Stimulated activated CD4-positive, alpha-beta T cell treated with anti-CD3 and anti-CD28 coated beads, Interleukin-4, amount 100 ng/mL, for 1 hour (primary cell): ENCODE results near the gene WLS.
"Not testable (repeated sequence)": the region's sequence is repeated elsewhere in the genome, so short reads cannot be mapped to it uniquely, and the experiment has no call there.

Experiments used
- DNase-seq: peaks from one replicate; pipeline ENCODE4 v3.0.0-alpha.2; 2020

WLS gene

DNA sequence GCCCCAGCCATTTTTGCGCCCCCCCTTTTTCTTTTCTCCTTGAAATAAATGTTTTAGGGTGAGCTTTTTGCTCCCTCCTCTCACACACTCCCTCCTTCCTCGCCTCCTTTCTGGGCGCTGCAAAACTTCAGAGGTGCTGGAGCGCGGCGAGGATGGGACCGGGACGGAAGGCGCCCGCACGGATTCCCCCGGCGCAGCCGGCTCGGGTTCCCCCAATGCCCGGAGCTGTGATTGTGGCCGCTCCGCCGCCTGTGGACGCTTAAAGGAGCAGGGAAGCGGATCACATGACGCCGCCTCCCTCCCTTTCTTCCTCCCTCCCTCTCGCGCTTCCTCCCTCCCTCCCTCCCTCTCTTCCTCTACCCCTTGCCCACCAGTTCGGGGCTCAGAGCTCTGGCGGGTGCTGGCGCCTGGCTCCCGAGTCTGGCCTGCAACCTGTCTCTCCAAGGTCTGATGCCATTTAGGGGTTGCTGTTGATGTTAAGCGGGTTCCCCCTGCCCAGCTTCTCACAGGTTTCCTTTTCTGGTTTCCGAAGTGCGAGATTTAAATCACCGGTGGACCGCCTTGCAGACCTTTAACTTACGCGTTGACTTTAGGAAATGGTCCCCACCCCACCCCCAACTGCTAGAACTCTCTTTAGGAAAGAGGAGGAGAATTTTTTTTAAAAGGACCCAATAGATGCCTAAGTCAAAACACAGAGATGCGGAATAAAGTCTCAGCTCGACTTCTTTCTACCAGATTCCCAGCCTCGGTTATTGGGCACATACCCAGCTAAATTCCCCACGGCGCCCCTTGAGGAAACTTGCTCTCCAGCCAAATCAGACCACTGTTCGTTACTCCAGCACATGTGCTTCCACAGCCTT, at the start of gene WLS:
Gene WLS, minus strand, starts transcription at position 235 of the 860 bp plus-strand sequence. Its CDS starts 224 bp downstream, at position 11.
- no peak for DNase-seq

GRCh38 chr1:68280286-68280685, 48.0 kb upstream of the WLS start:
- no peak for DNase-seq

DNA sequence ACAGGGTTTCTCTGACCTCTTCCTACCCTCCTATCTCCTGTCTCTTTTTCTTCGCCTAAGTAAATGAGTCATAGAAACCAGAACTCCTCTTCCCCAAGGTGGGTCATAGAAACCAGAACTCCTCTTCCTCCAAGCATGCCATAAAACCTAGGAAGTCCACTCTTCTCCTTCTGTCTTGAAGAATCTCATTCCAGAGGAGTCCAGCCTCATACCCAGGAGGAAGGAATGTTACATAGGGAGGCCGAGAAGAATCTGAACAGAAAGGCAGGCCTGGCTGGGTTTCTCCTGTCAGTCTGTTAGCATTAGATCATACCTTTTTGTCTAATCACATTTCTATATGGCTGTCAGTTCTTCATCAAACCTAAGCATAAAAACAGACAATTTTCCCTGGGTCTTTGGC, 47.5 kb upstream of the WLS start:
- no peak for DNase-seq

- DNase-seq: no peak
These were observed 45.9 kb upstream of the WLS start for GRCh38 chr1:68278221-68278620.

- DNase-seq: no peak
These were observed 44.1 kb upstream of the WLS start for GRCh38 chr1:68276448-68276847.

DNA sequence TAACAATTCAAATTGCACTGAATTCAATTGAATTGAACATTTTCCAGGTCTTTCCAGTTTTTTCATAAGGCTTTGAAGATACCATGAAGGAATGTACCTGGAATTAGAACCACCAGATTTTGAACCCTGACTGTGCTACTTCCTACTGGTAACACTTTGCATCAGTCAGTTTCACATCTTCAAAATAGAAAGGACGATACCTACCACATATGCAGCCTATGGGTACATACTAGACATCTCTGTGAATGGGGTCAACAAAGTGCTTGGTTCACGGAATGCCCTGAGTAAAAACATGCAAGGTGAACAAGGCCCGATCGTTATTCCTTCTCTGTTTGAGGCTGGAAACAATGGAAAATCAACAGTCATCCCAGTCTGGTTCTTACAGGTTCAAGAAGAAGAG, 41.2 kb upstream of the WLS start:
- DNase-seq: no peak

- no peak for DNase-seq
These were observed 39.3 kb upstream of the WLS start for GRCh38 chr1:68271596-68271995.

DNA sequence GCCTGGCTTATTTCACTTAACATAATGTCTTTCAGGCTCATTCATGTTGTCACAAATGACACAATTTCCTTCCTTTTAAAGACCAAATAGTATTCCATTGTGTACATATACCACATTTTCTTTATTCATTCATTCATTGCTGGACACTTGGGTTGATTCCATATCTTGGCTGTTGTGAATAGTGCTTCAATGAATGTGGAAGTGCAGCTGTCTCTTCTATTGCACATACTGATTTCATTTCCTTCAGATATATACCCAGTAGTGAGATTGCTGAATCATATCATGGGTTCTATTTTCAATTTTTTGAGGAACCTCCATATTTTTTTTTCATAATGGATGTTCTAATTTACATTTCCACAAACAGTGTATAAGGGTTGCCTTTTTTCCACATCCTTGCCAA, 38.6 kb upstream of the WLS start:
- DNase-seq: no peak

GRCh38 chr1:68269637-68270430, 37.5 kb upstream of the WLS start:
- DNase-seq: no peak

GRCh38 chr1:68268896-68269483, 36.7 kb upstream of the WLS start:
- no peak for DNase-seq

DNA sequence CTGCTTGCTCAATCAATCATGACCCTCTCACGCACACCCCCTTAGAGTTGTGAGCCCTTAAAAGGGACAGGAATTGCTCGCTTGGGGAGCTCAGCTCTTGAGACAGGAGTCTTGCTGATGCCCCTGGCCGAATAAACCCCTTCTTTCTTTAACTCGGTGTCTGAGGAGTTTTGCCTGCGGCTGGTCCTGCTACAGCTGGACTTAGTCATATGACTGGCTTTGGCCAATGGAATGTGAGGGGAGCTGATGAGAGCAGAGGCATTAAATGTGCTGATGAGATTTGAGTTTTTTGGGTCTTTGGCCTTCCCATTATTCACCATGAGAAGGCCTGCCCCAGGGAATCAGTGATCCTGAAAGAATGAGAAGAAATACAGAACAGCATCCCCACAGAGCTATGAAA, 24.5 kb upstream of the WLS start:
- DNase-seq: not testable (repeated sequence)

DNA sequence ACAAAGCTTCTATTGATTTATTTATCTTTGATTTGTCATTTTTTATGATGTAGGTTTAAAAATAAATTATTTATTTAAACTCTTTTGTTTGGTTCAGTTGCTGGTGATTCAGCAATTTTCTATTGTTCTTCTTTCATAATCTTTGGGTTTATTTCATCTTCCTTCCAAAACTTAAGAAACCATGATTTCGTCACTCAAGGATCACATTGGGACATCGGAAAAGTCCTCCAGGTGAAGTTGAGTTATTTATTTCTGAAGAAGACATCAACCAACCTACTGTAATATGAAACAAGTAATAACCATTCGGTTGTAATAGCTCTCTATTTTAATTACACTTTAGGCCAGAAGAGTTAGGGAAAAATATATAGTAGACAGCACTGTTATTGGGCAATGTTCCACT, 23.0 kb upstream of the WLS start:
- no peak for DNase-seq

DNA sequence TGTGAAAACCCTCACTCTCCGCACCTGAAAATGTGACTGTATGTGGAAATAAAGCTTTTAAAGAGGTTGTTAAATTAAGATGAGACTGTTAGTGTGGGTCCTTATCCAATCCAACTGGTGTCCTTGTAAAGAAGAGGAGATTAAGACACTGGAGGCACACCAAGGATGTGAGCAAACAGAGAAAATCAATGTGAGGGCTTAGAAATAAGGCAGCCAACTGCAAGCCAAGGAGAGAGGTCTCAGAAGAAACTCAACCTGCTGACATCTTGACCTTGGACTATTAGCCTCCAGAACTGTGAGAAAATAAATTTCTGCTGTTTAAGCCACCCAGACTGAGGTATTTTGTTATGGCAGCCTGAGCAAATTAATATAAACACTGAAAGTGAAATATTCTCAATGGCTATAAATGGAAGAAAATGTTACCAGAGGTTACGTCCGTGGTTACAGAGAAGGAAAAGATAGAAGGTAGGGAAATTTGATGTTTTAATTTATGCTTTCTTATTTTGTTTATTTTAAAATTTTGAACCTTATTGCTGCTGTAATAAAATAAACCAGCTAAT, 22.4 kb upstream of the WLS start:
- DNase-seq: no peak

- no peak for DNase-seq
These were observed 4.7 kb upstream of the WLS start for GRCh38 chr1:68237040-68237439.

DNA sequence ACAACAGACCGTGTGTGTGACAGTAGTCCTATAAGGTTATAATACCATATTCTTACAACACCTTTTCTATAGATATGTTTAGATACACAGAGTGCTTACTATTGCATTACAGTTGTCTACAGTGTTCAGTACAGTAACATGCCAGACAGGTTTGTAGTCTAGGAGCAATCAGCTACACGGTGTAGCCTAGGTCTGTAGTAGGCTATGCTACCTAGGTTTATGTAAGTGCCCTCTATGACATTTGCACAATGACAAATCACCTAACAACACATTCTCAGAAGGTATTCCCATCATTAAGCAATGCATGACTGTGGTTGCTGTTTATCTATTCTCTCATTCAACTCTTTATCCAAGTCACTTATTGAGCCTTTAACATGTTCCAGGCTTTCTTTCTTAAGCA, 1.8 kb upstream of the WLS start:
- DNase-seq: no peak

DNA sequence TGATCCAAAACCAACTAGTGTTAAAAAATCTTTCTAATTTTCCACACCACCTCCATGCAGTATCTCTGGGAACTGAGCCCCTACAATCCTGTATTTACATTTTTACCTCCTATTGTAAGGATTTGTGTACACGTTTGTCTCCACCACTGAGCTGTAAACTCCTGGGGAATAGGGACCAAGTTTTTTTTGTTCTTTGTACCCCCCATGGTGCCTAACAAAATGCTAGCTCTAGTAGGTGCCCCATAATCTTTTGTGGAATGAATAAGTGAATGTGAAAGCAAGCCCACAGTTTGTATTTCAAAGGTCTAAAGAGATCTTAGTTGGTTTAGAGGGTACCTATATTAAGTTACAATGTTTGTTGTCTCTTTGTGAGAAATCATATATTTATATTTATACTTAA, 879 bp upstream of the WLS start:
- no peak for DNase-seq

GRCh38 chr1:68231627-68232288, 565 bp downstream of the WLS start:
- no peak for DNase-seq

- no peak for DNase-seq
These were observed 1.3 kb downstream of the WLS start for GRCh38 chr1:68230901-68231626.

GRCh38 chr1:68230484-68230802, 1.9 kb downstream of the WLS start:
- no peak for DNase-seq

GRCh38 chr1:68229650-68230483, 2.5 kb downstream of the WLS start:
- DNase-seq: no peak

DNA sequence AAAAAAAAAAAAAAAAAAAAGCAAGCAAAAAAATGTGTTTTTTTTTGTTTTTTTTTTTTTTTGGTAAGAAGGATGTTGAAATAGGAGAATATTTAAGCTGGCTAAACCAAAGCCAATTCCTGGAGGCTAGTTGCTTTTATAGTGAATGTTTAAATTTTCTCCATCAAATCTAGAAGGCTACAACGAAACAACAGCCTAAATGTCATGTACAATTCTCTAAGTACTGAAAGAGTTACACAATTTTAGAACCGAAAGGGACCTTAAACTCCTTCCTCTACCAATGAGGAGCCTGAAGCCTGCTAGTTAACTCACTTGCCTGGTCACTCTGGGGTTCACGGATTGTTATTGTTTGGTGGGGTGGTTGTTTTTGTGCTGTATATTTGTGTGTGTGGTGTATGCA, 3.5 kb downstream of the WLS start:
- no peak for DNase-seq
